IMR-90 (cell line): ENCODE measurements around the gene MSANTD7. TPM values are rescaled to one million over a fixed set of nuclear protein-coding genes. Genes with fewer than 3 reads are reported as not detected.

Experiments used
- ATAC-seq: fragments of 200-7000 bp; cut with Tn5 transposase; 2 replicates; pipeline ENCODE4 v1.9.1; 2020; ENCODE audit warnings: low read depth, mild to moderate bottlenecking, moderate library complexity
- BruUV-seq: library from RNA; stranded (reverse); fragments of 400-500 nt; replicated peaks from 2 replicates; lab custom pipeline; 2021; lab: Mats Ljungman, UMichigan
- CTCF ChIA-PET: fragments of 300-600 bp; formaldehyde crosslinking; extraction: SDS; loops from one replicate; lab custom pipeline; 2021; ENCODE audit warnings: antibody characterized with exemption; lab: Yijun Ruan, JAX
- POLR2A ChIA-PET: fragments of 300-600 bp; sonication (Branson Sonifier 250); formaldehyde crosslinking; loops from one replicate; lab custom pipeline; 2022; ENCODE audit warnings: antibody characterized with exemption; ENCODE audit not compliant: unreplicated experiment; lab: Charles Lee
- DNase-seq: peaks from one replicate; pipeline ENCODE4 v3.0.0; 2013
- H2AFZ ChIP-seq: replicated peaks from 2 replicates; pipeline ENCODE3; 2013; ENCODE audit warnings: low read length, mild to moderate bottlenecking; ENCODE audit not compliant: poor library complexity
- H2AK5ac ChIP-seq: 2 replicates; pipeline ENCODE4 v1.6.1; 2013; ENCODE audit warnings: low read depth, low read length, inconsistent platforms
- H2AK9ac ChIP-seq: replicated peaks from 2 replicates; pipeline ENCODE3; 2013; ENCODE audit warnings: mild to moderate bottlenecking, low read depth, low read length, moderate library complexity; ENCODE audit not compliant: poor library complexity
- H2BK120ac ChIP-seq: 2 replicates; pipeline ENCODE4 v1.6.1; 2013; ENCODE audit warnings: low read depth, low read length, inconsistent platforms
- H2BK15ac ChIP-seq: 3 replicates; pipeline ENCODE4 v1.6.1; 2013; ENCODE audit warnings: low read depth, low read length, inconsistent platforms
- H2BK20ac ChIP-seq: 2 replicates; pipeline ENCODE4 v1.6.1; 2013; ENCODE audit warnings: low read depth, mild to moderate bottlenecking, inconsistent platforms, low read length, moderate library complexity
- H2BK5ac ChIP-seq: 2 replicates; pipeline ENCODE4 v1.6.1; 2013; ENCODE audit warnings: mild to moderate bottlenecking, low read depth, low read length, inconsistent platforms; ENCODE audit not compliant: poor library complexity, severe bottlenecking
- H3K14ac ChIP-seq: replicated peaks from 2 replicates; pipeline ENCODE4 v1.6.1; 2013; ENCODE audit warnings: low read depth, low read length, inconsistent platforms
- H3K18ac ChIP-seq: 2 replicates; pipeline ENCODE4 v1.6.1; 2013; ENCODE audit warnings: low read depth, low read length, control low read depth
- H3K23ac ChIP-seq: 2 replicates; pipeline ENCODE4 v1.6.1; 2013; ENCODE audit warnings: low read depth, low read length, inconsistent platforms
- H3K27ac ChIP-seq: 2 replicates; pipeline ENCODE4 v1.5.1; 2013; ENCODE audit warnings: mild to moderate bottlenecking, control low read depth, low read length; ENCODE audit not compliant: insufficient read depth
- H3K27me3 ChIP-seq: 2 replicates; pipeline ENCODE4 v1.6.1; 2013; ENCODE audit warnings: low read length; ENCODE audit not compliant: control insufficient read depth, insufficient read depth
- H3K36me3 ChIP-seq: 2 replicates; pipeline ENCODE4 v1.6.1; 2013; ENCODE audit warnings: low read length, mixed read lengths; ENCODE audit not compliant: control insufficient read depth, insufficient read depth
- H3K4ac ChIP-seq: 2 replicates; pipeline ENCODE4 v1.6.1; 2013; ENCODE audit warnings: low read depth, low read length, inconsistent platforms
- H3K4me1 ChIP-seq: 2 replicates; pipeline ENCODE4 v1.6.1; 2013; ENCODE audit warnings: low read length, mixed read lengths; ENCODE audit not compliant: control insufficient read depth, insufficient read depth
- H3K4me2 ChIP-seq: 2 replicates; pipeline ENCODE4 v1.6.1; 2013; ENCODE audit warnings: low read depth, mild to moderate bottlenecking, control low read depth, low read length, moderate library complexity
- H3K4me3 ChIP-seq: 2 replicates; pipeline ENCODE4 v1.5.1; 2013; ENCODE audit warnings: low read depth, mild to moderate bottlenecking, control low read depth, low read length, moderate library complexity; ENCODE audit not compliant: insufficient read depth
- H3K56ac ChIP-seq: 2 replicates; pipeline ENCODE4 v1.6.1; 2013; ENCODE audit warnings: low read length, inconsistent platforms; ENCODE audit not compliant: insufficient read depth; ENCODE audit errors: extremely low read depth
- H3K79me1 ChIP-seq, 2 experiments: 2 replicates each; pipeline ENCODE4 v1.6.1; 2013; ENCODE audit warnings: low read length in 2 of 2, inconsistent platforms in 1 of 2, low read depth in 1 of 2
- H3K9ac ChIP-seq: 2 replicates; pipeline ENCODE4 v1.6.1; 2013; ENCODE audit warnings: low read depth, low read length, control low read depth
- H3K9me1 ChIP-seq: 2 replicates; pipeline ENCODE4 v1.6.1; 2013; ENCODE audit warnings: low read length, inconsistent platforms; ENCODE audit not compliant: insufficient read depth
- H3K9me3 ChIP-seq: 2 replicates; pipeline ENCODE4 v1.6.1; 2013; ENCODE audit warnings: low read length; ENCODE audit not compliant: control insufficient read depth, insufficient read depth
- H4K20me1 ChIP-seq: 2 replicates; pipeline ENCODE4 v1.6.1; 2013; ENCODE audit warnings: low read length, inconsistent platforms; ENCODE audit not compliant: insufficient read depth
- H4K5ac ChIP-seq: 2 replicates; pipeline ENCODE4 v1.6.1; 2013; ENCODE audit warnings: mild to moderate bottlenecking, low read depth, low read length, control low read depth
- H4K8ac ChIP-seq, 2 experiments: 2 replicates each; pipeline ENCODE4 v1.6.1; 2013; ENCODE audit warnings: low read depth in 2 of 2, low read length in 2 of 2, control low read depth in 1 of 2, inconsistent platforms in 1 of 2
- H4K91ac ChIP-seq: 2 replicates; pipeline ENCODE4 v1.6.1; 2013; ENCODE audit warnings: low read depth, low read length, inconsistent platforms; ENCODE audit not compliant: insufficient read depth
- BHLHE40 ChIP-seq: fragments of 150-350 bp; IDR thresholded peaks from 2 replicates; pipeline ENCODE4 v1.6.1; 2016; ENCODE audit warnings: mild to moderate bottlenecking, low read depth, low read length
- CEBPB ChIP-seq: IDR thresholded peaks from 2 replicates; pipeline ENCODE4 v1.6.1; 2012; ENCODE audit warnings: low read depth, low read length, improper control_type of control experiment
- CHD1 ChIP-seq: IDR thresholded peaks from 2 replicates; pipeline ENCODE4 v1.6.1; 2012; ENCODE audit warnings: low read depth, low read length, improper control_type of control experiment
- CTCF ChIP-seq: conservative IDR thresholded peaks from 2 replicates; pipeline ENCODE4 v1.5.1; 2012; ENCODE audit warnings: mild to moderate bottlenecking, low read depth, low read length, improper control_type of control experiment
- ELK1 ChIP-seq: fragments of 150-350 bp; IDR thresholded peaks from 2 replicates; pipeline ENCODE4 v1.6.1; 2016; ENCODE audit warnings: low read depth, mild to moderate bottlenecking, low read length, moderate library complexity, borderline replicate concordance
- FOS ChIP-seq: fragments of 150-350 bp; IDR thresholded peaks from 2 replicates; pipeline ENCODE4 v1.6.1; 2016; ENCODE audit warnings: low read depth, low read length
- MAFK ChIP-seq: IDR thresholded peaks from 2 replicates; pipeline ENCODE4 v1.6.1; 2012; ENCODE audit warnings: low read depth, low read length, improper control_type of control experiment
- MAZ ChIP-seq: IDR thresholded peaks from 2 replicates; pipeline ENCODE4 v1.6.1; 2012; ENCODE audit warnings: low read depth, mild to moderate bottlenecking, low read length, improper control_type of control experiment, moderate library complexity, borderline replicate concordance
- MXI1 ChIP-seq: IDR thresholded peaks from 2 replicates; pipeline ENCODE4 v1.6.1; 2012; ENCODE audit warnings: low read depth, mild to moderate bottlenecking, low read length, moderate library complexity, borderline replicate concordance
- NFE2L2 ChIP-seq: fragments of 150-350 bp; IDR thresholded peaks from 2 replicates; pipeline ENCODE4 v1.6.1; 2016; ENCODE audit warnings: low read depth, mild to moderate bottlenecking, low read length
- POLR2A ChIP-seq: IDR thresholded peaks from 2 replicates; pipeline ENCODE4 v1.6.1; 2012; ENCODE audit warnings: mild to moderate bottlenecking, low read depth, low read length
- RAD21 ChIP-seq: IDR thresholded peaks from 2 replicates; pipeline ENCODE4 v1.6.1; 2012; ENCODE audit warnings: low read length, improper control_type of control experiment
- RCOR1 ChIP-seq: IDR thresholded peaks from 2 replicates; pipeline ENCODE4 v1.6.1; 2012; ENCODE audit warnings: mild to moderate bottlenecking, low read length, improper control_type of control experiment; ENCODE audit not compliant: insufficient replicate concordance
- RFX5 ChIP-seq: IDR thresholded peaks from 2 replicates; pipeline ENCODE4 v1.8.0; 2012; ENCODE audit warnings: low read depth, mild to moderate bottlenecking, low read length, moderate library complexity
- SMC3 ChIP-seq: fragments of 150-350 bp; IDR thresholded peaks from 2 replicates; pipeline ENCODE4 v1.6.1; 2016; ENCODE audit warnings: low read depth, mild to moderate bottlenecking, antibody characterized with exemption, low read length, moderate library complexity
- USF2 ChIP-seq: fragments of 150-350 bp; IDR thresholded peaks from 2 replicates; pipeline ENCODE4 v1.6.1; 2017; ENCODE audit warnings: mild to moderate bottlenecking, antibody characterized with exemption, low read length, low read depth
- WGBS, 2 experiments: methylation state at CpG; one replicate each; pipeline versions ENCODE4 v1.1.5 to v1.1.7; 2013; ENCODE audit warnings: missing lambda C conversion rate in 2 of 2; ENCODE audit not compliant: insufficient read length in 1 of 2; ENCODE audit errors: extremely low coverage in 2 of 2; 5-methylcytosine and 5-hydroxymethylcytosine counted together
- dilution Hi-C: fragments of 300-500 bp; cut with HindIII; formaldehyde crosslinking; loops from one replicate; pipeline ENCODE4 v1.14.3; 2018; ENCODE audit warnings: low sequenced_read_pairs; ENCODE audit not compliant: unreplicated experiment
- in situ Hi-C: fragments of 300-500 bp; cut with MboI; formaldehyde crosslinking; loops from 3 replicates; pipeline ENCODE4 v1.14.3; 2019; ENCODE audit warnings: low sequenced_read_pairs, inconsistent platforms, mixed read lengths
- intact Hi-C: fragments of 100-400 bp; cut with micrococcal nuclease; formaldehyde crosslinking; loops from 2 replicates; pipeline ENCODE4 v1.10.0; 2022
- polyA plus RNA-seq, 3 experiments: library from polyadenylated mRNA; depleted of rRNA; stranded (reverse); fragments of >200 nt; gene quantifications; 2 replicates each; pipeline ENCODE4 v1.2.3, GENCODE V29; 2012; ENCODE audit warnings: low replicate concordance in 1 of 3
- total RNA-seq: library from RNA; depleted of rRNA; stranded (reverse); fragments of >200 nt; gene quantifications from 2 replicates; pipeline ENCODE4 v1.2.3, GENCODE V29; 2012

MSANTD7 gene
- total and polyA plus RNA-seq, 2 of the 4 experiments (the other 2 are of a cell fraction), result 4.7 to 16.0 TPM

GRCh38 chr10:14823966-14824365 is 14.1 kb upstream of the MSANTD7 start:
- dilution Hi-C loops (no loop called here), intact Hi-C loops (loop anchor here (1.0 to 10.0 kb wide), 5 partner anchors 167 to 629 kb away; no protein-coding TSS in a partner anchor), in situ Hi-C loops (loop anchor here (5.0 to 25.0 kb wide), 3 partner anchors 229 to 637 kb away; no protein-coding TSS in a partner anchor)
- DNase-seq (no peak), ATAC-seq (no peak)
- no peak overlapping the region for H3K27ac ChIP-seq
- H4K8ac ChIP-seq, result no peak overlapping the region
- peaks cover 2% of the 10 kb centered on the region for H3K27me3 ChIP-seq
- no peak overlapping the region for H3K14ac ChIP-seq
- ChIA-PET CTCF (interaction anchor here (0.7 to 1.4 kb wide), 4 partner anchors 140 to 749 kb away, joined by 3 to 6 read pairs (median 5); no protein-coding TSS in a partner anchor), POLR2A (no interaction called here)
- no peak overlapping the region for H2BK5ac ChIP-seq
- H3K9ac ChIP-seq, result no peak overlapping the region
- no peak overlapping the region for H2BK15ac ChIP-seq
- no peak overlapping the region for H3K4me2 ChIP-seq
- H2AK9ac ChIP-seq, result no peak overlapping the region
- H3K9me3 ChIP-seq, result no peaks in the 10 kb centered on the region
- H3K36me3 ChIP-seq, result no peaks in the 10 kb centered on the region
- H3K23ac ChIP-seq, result no peak overlapping the region
- TF ChIP-seq MAFK (no peak), NFE2L2 (no peak), MAZ (no peak), SMC3 (no peak), RFX5 (no peak), MXI1 (no peak), CTCF (no peak), POLR2A (no peak), RCOR1 (no peak), BHLHE40 (no peak), USF2 (no peak), CHD1 (no peak), RAD21 (no peak), CEBPB (no peak), FOS (no peak), ELK1 (no peak)
- peaks cover 0 to 4% of the 10 kb centered on the region in 2 experiments; a peak in 1 of 4 replicates for H3K79me1 ChIP-seq
- no peak overlapping the region for H2AFZ ChIP-seq
- H3K9me1 ChIP-seq, result peaks cover 4% of the 10 kb centered on the region; the same call in 1 of the 2 replicates
- H2AK5ac ChIP-seq, result no peak overlapping the region
- no TSS peak for BruUV-seq
- H3K18ac ChIP-seq, result no peak overlapping the region
- H2BK120ac ChIP-seq, result no peak overlapping the region
- 100% methylated on average over 1 of the region's 3 CpGs; no CpG with 5 or more reads in 1 of the 2 experiments for WGBS, 2 experiments
- H3K4ac ChIP-seq, result no peak overlapping the region
- H3K56ac ChIP-seq, result no peak overlapping the region
- no peak overlapping the region for H3K4me3 ChIP-seq
- H4K91ac ChIP-seq, result no peak overlapping the region
- no peak overlapping the region for H4K5ac ChIP-seq
- H3K4me1 ChIP-seq, result peaks cover 3% of the 10 kb centered on the region
- no peaks in the 10 kb centered on the region for H4K20me1 ChIP-seq
- H2BK20ac ChIP-seq, result 0 out of 2 replicates have a peak overlapping the region, but pooled peaks have one; percentile 33
